Fibroblast of villous mesenchyme (primary cell): ENCODE results near the gene GAL3ST3. TPM values are rescaled to one million over a fixed set of nuclear protein-coding genes. Genes with fewer than 3 reads are reported as not detected.

Experiments
- DNase-seq: peaks from one replicate; pipeline ENCODE4 v3.0.0-alpha.2; 2010; ENCODE audit warnings: low read depth
- H3K4me3 ChIP-seq: 2 replicates; pipeline ENCODE4 v1.5.1; 2011; ENCODE audit warnings: low read depth, mild to moderate bottlenecking, low read length
- total RNA-seq: library from RNA; depleted of rRNA; stranded (reverse); fragments of >200 nt; gene quantifications from 2 replicates; pipeline ENCODE4 v1.2.3, GENCODE V29; 2012
- TF ChIP-seq, protein P1 (sequence below): IDR thresholded peaks from 2 replicates; pipeline ENCODE4 v1.5.1; 2012; ENCODE audit warnings: low read depth, mild to moderate bottlenecking, low read length; ENCODE audit not compliant: insufficient read depth

GAL3ST3 gene
- total RNA-seq, 1 donor = not detected

DNA sequence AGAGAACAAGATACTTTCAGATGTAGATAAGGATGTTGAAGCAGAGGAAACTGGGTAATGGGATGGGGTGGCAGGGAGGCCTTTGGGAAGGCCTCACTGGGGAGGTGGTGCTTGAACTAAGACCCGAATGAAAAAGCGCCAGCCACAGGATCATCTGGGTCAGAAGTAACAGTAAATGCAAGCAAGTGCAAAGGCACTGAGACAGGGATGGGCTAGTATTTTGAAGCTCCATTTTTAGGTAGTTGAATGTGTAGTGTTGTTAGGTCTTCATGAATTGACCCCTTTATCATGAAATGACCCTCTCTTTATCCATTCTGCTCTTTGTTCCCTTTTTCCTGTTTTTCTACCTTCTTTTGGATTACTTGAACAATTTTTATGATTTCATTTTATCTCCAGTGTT, 14.9 kb upstream of the GAL3ST3 start:
- H3K4me3 ChIP-seq = no peak overlapping the region
- DNase-seq = no peak
- TF ChIP-seq, protein P1, sequence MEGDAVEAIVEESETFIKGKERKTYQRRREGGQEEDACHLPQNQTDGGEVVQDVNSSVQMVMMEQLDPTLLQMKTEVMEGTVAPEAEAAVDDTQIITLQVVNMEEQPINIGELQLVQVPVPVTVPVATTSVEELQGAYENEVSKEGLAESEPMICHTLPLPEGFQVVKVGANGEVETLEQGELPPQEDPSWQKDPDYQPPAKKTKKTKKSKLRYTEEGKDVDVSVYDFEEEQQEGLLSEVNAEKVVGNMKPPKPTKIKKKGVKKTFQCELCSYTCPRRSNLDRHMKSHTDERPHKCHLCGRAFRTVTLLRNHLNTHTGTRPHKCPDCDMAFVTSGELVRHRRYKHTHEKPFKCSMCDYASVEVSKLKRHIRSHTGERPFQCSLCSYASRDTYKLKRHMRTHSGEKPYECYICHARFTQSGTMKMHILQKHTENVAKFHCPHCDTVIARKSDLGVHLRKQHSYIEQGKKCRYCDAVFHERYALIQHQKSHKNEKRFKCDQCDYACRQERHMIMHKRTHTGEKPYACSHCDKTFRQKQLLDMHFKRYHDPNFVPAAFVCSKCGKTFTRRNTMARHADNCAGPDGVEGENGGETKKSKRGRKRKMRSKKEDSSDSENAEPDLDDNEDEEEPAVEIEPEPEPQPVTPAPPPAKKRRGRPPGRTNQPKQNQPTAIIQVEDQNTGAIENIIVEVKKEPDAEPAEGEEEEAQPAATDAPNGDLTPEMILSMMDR = no peak

DNA sequence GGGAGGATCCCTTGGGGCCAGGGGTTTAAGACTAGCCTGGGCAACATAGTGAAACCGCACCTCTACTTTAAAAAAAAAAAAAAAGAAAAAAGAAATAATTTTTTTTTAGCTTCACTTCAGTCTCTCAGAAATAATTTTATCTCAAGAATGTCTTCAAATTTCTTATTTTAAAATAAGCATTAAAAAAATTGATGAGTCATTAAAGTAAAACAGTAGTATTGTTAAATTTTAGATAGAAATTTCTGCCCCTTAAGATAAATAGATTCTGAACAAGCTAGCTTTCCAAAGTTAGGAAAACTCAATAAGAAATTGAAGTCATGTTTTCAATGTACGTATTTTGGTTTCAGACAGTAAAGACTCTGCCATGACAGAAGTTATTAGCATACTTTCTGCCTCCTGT, 13.4 kb upstream of the GAL3ST3 start:
- TF ChIP-seq, protein P1 = no peak
- no peak for DNase-seq
- H3K4me3 ChIP-seq = no peak overlapping the region

DNA sequence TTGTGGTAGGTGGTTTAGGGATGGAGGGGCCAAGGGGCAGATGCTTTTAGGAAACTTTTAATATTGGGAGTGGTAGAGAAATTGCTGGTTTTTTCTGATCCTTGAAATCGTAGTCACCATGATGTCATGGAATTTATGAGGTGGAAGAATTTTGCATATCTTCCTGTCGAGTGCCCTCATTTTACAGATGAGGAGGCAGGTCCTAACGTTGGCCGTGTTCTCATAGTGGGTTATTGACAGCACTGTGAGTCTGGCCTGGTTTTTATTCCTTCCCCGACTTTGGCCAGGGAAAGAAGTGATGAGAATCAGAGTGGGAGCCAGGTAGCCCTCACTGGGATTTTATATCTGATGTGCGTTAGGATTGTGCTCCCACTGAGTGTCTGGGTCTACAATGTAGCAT, 12.3 kb upstream of the GAL3ST3 start:
- TF ChIP-seq, protein P1 = no peak
- DNase-seq = no peak
- H3K4me3 ChIP-seq = no peak overlapping the region

DNA sequence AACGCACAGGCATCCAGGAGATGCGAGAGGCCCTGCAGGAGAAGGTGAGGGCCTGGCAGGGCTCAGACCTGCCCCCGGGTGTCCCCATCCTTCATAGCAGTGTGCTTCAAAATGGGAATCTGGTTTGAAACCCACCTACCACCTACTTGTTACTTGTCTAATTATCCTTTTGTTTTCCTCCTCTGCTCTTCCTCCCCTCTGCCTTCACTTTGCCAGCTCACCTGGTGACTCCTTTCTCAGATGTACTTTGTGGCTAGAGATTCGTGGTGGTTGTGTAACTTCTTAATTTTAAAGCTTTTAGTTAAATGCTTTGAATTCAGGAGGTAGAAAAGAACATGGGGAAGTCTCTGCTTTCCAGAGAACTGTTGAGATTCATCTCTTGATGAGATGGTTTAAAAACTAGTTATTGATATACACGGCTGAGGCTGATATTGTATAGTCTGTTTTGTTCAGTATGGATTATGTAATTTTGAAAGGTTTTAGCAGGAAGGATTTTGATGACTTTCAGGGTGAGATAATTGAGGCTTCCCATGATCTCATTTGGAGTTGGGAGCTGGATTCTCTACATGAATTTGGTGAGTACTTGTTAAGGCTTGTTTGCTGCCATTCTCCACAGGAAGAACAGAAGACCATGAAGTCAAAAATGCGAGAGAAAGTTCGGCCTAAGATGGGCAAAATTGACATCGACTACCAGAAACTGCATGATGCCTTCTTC, 11.2 kb upstream of the GAL3ST3 start:
- TF ChIP-seq, protein P1 = no peak
- no peak for DNase-seq
- H3K4me3 ChIP-seq = no peak overlapping the region

DNA sequence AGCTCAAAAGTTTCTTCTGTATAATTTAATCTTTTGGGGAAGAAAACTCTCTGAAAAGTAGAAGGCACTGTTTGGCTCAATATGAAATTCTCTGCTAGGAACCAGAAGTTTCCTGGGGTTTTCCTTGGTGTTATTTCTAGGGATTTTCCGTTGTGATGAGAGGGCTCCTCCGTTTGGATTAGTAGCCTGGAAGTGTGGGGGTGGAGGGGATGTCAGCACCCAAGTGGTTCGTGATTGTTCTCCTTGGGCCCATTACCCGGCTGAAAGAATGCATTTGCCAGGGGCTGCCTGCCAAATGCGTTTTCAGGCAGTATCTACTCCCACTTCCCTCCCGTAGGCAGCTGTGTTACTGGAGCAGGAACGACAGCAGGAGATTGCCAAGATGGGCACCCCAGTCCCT, 7.5 kb upstream of the GAL3ST3 start:
- TF ChIP-seq, protein P1 = no peak
- no peak overlapping the region for H3K4me3 ChIP-seq
- no peak for DNase-seq

DNA sequence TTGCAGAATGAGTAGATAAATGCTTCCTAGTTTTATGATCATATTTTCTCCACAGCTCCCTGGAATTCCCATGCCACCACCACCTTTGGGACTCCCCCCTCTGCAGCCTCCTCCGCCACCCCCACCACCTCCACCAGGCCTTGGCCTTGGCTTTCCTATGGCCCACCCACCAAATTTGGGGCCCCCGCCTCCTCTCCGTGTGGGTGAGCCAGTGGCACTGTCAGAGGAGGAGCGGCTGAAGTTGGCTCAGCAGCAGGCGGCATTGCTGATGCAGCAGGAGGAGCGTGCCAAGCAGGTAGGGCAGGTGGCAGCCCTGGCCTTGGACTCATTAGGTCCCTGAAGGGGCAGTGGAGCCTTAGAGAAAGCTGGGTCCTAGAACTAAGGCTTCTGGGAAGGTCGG, 6.1 kb upstream of the GAL3ST3 start:
- DNase-seq = no peak
- TF ChIP-seq, protein P1 = no peak
- H3K4me3 ChIP-seq = no peak overlapping the region

DNA sequence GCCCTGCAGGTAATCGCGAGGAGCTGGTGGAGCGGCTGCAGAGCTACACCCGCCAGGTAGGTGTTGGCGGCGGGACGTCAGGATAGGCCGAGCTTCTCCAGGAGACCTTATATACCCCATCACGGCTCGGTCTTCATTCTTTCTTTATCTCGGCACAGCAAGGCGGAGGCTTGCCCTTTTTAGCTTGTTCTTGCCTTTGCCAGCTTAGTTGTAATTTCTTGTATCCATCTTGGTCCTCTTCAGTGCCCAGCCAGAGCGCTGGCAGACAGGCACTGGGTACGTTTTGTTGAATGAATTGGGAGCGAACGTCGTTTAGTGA, 3.7 kb upstream of the GAL3ST3 start:
- H3K4me3 ChIP-seq = peak overlapping the region; percentile 89
- TF ChIP-seq, protein P1 = no peak
- no peak for DNase-seq
